ENCODE measurements around the gene ZNF280A. TPM values are rescaled to one million over a fixed set of nuclear protein-coding genes. Genes with fewer than 3 reads are reported as not detected.

The ZNF280A gene
- total RNA-seq, 2 experiments from 2014 or later: not detected

GRCh38 chr22:22553141-22553540 is 33.1 kb upstream of the ZNF280A start:
- no peaks in the 10 kb centered on the region for H3K27me3 Mint-ChIP-seq
- no peak overlapping the region for H3K27ac Mint-ChIP-seq
- no peaks in the 10 kb centered on the region for H3K9me3 Mint-ChIP-seq
- CTCF ChIA-PET: no interaction called here
- intact Hi-C loops (cut with micrococcal nuclease): no loop called here
- H3K36me3 Mint-ChIP-seq: no peaks in the 10 kb centered on the region
- H3K4me3 Mint-ChIP-seq: no peak overlapping the region
- no peak for DNase-seq
- POLR2A ChIA-PET: no interaction called here
- no peaks in the 10 kb centered on the region for H3K4me1 Mint-ChIP-seq (ENCODE audit: low read depth)

- ChIA-PET CTCF (no interaction called here), POLR2A (no interaction called here)
- Mint-ChIP-seq H3K27ac (no peak overlapping the region), H3K4me3 (no peak overlapping the region), H3K4me1 (ENCODE audit: low read depth) (no peaks in the 10 kb centered on the region), H3K36me3 (no peaks in the 10 kb centered on the region), H3K27me3 (no peaks in the 10 kb centered on the region), H3K9me3 (no peaks in the 10 kb centered on the region)
- DNase-seq: no peak
- intact Hi-C loops (cut with micrococcal nuclease): no loop called here
These were observed 32.6 kb upstream of the ZNF280A start for GRCh38 chr22:22552630-22553029.

GRCh38 chr22:22550789-22551434 is 30.8 kb upstream of the ZNF280A start:
- no peaks in the 10 kb centered on the region for H3K27me3 Mint-ChIP-seq
- H3K36me3 Mint-ChIP-seq: no peaks in the 10 kb centered on the region
- DNase-seq: no peak
- POLR2A ChIA-PET: no interaction called here
- no peak overlapping the region for H3K4me3 Mint-ChIP-seq
- H3K4me1 Mint-ChIP-seq (ENCODE audit: low read depth): no peaks in the 10 kb centered on the region
- intact Hi-C loops (cut with micrococcal nuclease): no loop called here
- CTCF ChIA-PET: interaction anchor here (1.0 kb wide), 1 partner anchor 9 kb away, joined by 4 read pairs; the partner anchor contains the start of gene PRAME
- H3K9me3 Mint-ChIP-seq: no peaks in the 10 kb centered on the region
- H3K27ac Mint-ChIP-seq: no peak overlapping the region

- ChIA-PET CTCF (no interaction called here), POLR2A (no interaction called here)
- intact Hi-C loops (cut with micrococcal nuclease): no loop called here
- Mint-ChIP-seq H3K9me3 (no peaks in the 10 kb centered on the region), H3K27me3 (peaks cover 3% of the 10 kb centered on the region), H3K27ac (no peak overlapping the region), H3K36me3 (no peaks in the 10 kb centered on the region), H3K4me3 (no peak overlapping the region), H3K4me1 (ENCODE audit: low read depth) (no peaks in the 10 kb centered on the region)
- no peak for DNase-seq
These were observed 28.8 kb upstream of the ZNF280A start for GRCh38 chr22:22548910-22549309.

- Mint-ChIP-seq H3K27ac (no peak overlapping the region), H3K4me3 (no peak overlapping the region), H3K9me3 (no peaks in the 10 kb centered on the region), H3K4me1 (ENCODE audit: low read depth) (no peaks in the 10 kb centered on the region), H3K27me3 (peaks cover 3% of the 10 kb centered on the region), H3K36me3 (no peaks in the 10 kb centered on the region)
- no peak for DNase-seq
- ChIA-PET POLR2A (no interaction called here), CTCF (no interaction called here)
- intact Hi-C loops (cut with micrococcal nuclease): no loop called here
These were observed 28.2 kb upstream of the ZNF280A start for GRCh38 chr22:22548317-22548716.

- H3K4me1 Mint-ChIP-seq (ENCODE audit: low read depth): no peaks in the 10 kb centered on the region
- no peaks in the 10 kb centered on the region for H3K36me3 Mint-ChIP-seq
- no peak overlapping the region for H3K27ac Mint-ChIP-seq
- ChIA-PET CTCF (no interaction called here), POLR2A (no interaction called here)
- H3K4me3 Mint-ChIP-seq: no peak overlapping the region
- H3K9me3 Mint-ChIP-seq: no peaks in the 10 kb centered on the region
- H3K27me3 Mint-ChIP-seq: peaks cover 3% of the 10 kb centered on the region
- DNase-seq: no peak
- intact Hi-C loops (cut with micrococcal nuclease): no loop called here
These were observed 27.7 kb upstream of the ZNF280A start for GRCh38 chr22:22547692-22548300.

- POLR2A ChIA-PET: no interaction called here
- Mint-ChIP-seq H3K27ac (no peak overlapping the region), H3K4me3 (no peak overlapping the region), H3K9me3 (no peaks in the 10 kb centered on the region), H3K36me3 (no peaks in the 10 kb centered on the region), H3K4me1 (ENCODE audit: low read depth) (no peaks in the 10 kb centered on the region), H3K27me3 (peaks cover 6% of the 10 kb centered on the region)
- CTCF ChIA-PET: no interaction called here
- intact Hi-C loops (cut with micrococcal nuclease): no loop called here
- no peak for DNase-seq
These were observed 27.2 kb upstream of the ZNF280A start for GRCh38 chr22:22547226-22547625.

- H3K9me3 Mint-ChIP-seq: no peaks in the 10 kb centered on the region
- intact Hi-C loops (cut with micrococcal nuclease): no loop called here
- H3K27me3 Mint-ChIP-seq: peaks cover 8% of the 10 kb centered on the region
- H3K27ac Mint-ChIP-seq: no peak overlapping the region
- no peaks in the 10 kb centered on the region for H3K4me1 Mint-ChIP-seq (ENCODE audit: low read depth)
- ChIA-PET CTCF (no interaction called here), POLR2A (no interaction called here)
- no peak overlapping the region for H3K4me3 Mint-ChIP-seq
- no peaks in the 10 kb centered on the region for H3K36me3 Mint-ChIP-seq
- no peak for DNase-seq
These were observed 26.4 kb upstream of the ZNF280A start for GRCh38 chr22:22546490-22546889.

- intact Hi-C loops (cut with micrococcal nuclease): no loop called here
- no peaks in the 10 kb centered on the region for H3K4me1 Mint-ChIP-seq (ENCODE audit: low read depth)
- H3K36me3 Mint-ChIP-seq: no peaks in the 10 kb centered on the region
- H3K4me3 Mint-ChIP-seq: no peak overlapping the region
- H3K27me3 Mint-ChIP-seq: peaks cover 9% of the 10 kb centered on the region
- no peak overlapping the region for H3K27ac Mint-ChIP-seq
- POLR2A ChIA-PET: interaction anchor here (0.5 kb wide), 1 partner anchor 44 kb away, joined by 3 read pairs; no protein-coding TSS in a partner anchor
- CTCF ChIA-PET: interaction anchor here (0.8 to 1.1 kb wide), 3 partner anchors 41 to 141 kb away, joined by 3 read pairs; no protein-coding TSS in a partner anchor
- no peak for DNase-seq
- H3K9me3 Mint-ChIP-seq: no peaks in the 10 kb centered on the region
These were observed 25.0 kb upstream of the ZNF280A start for GRCh38 chr22:22545084-22545483.

- Mint-ChIP-seq H3K27ac (no peak overlapping the region), H3K9me3 (no peaks in the 10 kb centered on the region), H3K27me3 (peaks cover 6% of the 10 kb centered on the region), H3K4me1 (ENCODE audit: low read depth) (no peaks in the 10 kb centered on the region), H3K36me3 (no peaks in the 10 kb centered on the region), H3K4me3 (no peak overlapping the region)
- intact Hi-C loops (cut with micrococcal nuclease): no loop called here
- ChIA-PET POLR2A (no interaction called here), CTCF (interaction anchor here (1.3 kb wide), 1 partner anchor 49 kb away, joined by 4 read pairs; no protein-coding TSS in a partner anchor)
- no peak for DNase-seq
These were observed 18.3 kb upstream of the ZNF280A start for GRCh38 chr22:22538226-22538989.

- H3K4me1 Mint-ChIP-seq (ENCODE audit: low read depth): no peaks in the 10 kb centered on the region
- intact Hi-C loops (cut with micrococcal nuclease): no loop called here
- no peak overlapping the region for H3K27ac Mint-ChIP-seq
- ChIA-PET CTCF (no interaction called here), POLR2A (no interaction called here)
- peaks cover 1% of the 10 kb centered on the region for H3K27me3 Mint-ChIP-seq
- H3K9me3 Mint-ChIP-seq: no peaks in the 10 kb centered on the region
- H3K36me3 Mint-ChIP-seq: no peaks in the 10 kb centered on the region
- no peak for DNase-seq
- H3K4me3 Mint-ChIP-seq: no peak overlapping the region
These were observed 16.8 kb upstream of the ZNF280A start for GRCh38 chr22:22536916-22537315.

GRCh38 chr22:22536515-22536914 is 16.4 kb upstream of the ZNF280A start:
- CTCF ChIA-PET: interaction anchor here (1.2 kb wide), 1 partner anchor 51 kb away, joined by 4 read pairs; no protein-coding TSS in a partner anchor
- H3K27me3 Mint-ChIP-seq: peaks cover 1% of the 10 kb centered on the region
- H3K27ac Mint-ChIP-seq: no peak overlapping the region
- H3K9me3 Mint-ChIP-seq: no peaks in the 10 kb centered on the region
- no peaks in the 10 kb centered on the region for H3K36me3 Mint-ChIP-seq
- no peak overlapping the region for H3K4me3 Mint-ChIP-seq
- no peak for DNase-seq
- no peaks in the 10 kb centered on the region for H3K4me1 Mint-ChIP-seq (ENCODE audit: low read depth)
- POLR2A ChIA-PET: no interaction called here
- intact Hi-C loops (cut with micrococcal nuclease): no loop called here

Measured in activated CD4-positive, alpha-beta memory T cell treated with anti-CD3 and anti-CD28 coated beads for 36 hours (primary cell).